GM12878 (cell line): ENCODE results near the gene SGIP1. TPM values are rescaled to one million over a fixed set of nuclear protein-coding genes. Genes with fewer than 3 reads are reported as not detected.

ENCODE experiments used
- ATAC-seq: fragments of 200-7000 bp; cut with Tn5 transposase; 3 replicates; pipeline ENCODE4 v1.9.1; 2020; ENCODE audit warnings: mild to moderate bottlenecking, moderate library complexity
- BruUV-seq: library from RNA; stranded (reverse); fragments of 400-500 nt; replicated peaks from 2 replicates; lab custom pipeline; 2021; lab: Mats Ljungman, UMichigan
- CTCF ChIA-PET: fragments of 300-600 bp; sonication (Branson Sonifier 250); formaldehyde crosslinking; extraction: SDS; loops from one replicate; lab custom pipeline; 2021; ENCODE audit warnings: inconsistent platforms; lab: Yijun Ruan, JAX
- POLR2A ChIA-PET: fragments of 350-600 bp; formaldehyde crosslinking; extraction: SDS; loops from one replicate; lab custom pipeline; 2021; ENCODE audit warnings: inconsistent platforms; lab: Charles Lee
- RAD21 ChIA-PET: fragments of 300-600 bp; sonication (Branson Sonifier 250); formaldehyde crosslinking; loops from one replicate; lab custom pipeline; 2023; ENCODE audit warnings: antibody characterized with exemption; ENCODE audit not compliant: unreplicated experiment; lab: Charles Lee
- SMC1A ChIA-PET: fragments of 300-600 bp; sonication (Branson Sonifier 250); formaldehyde crosslinking; loops from one replicate; lab custom pipeline; 2023; ENCODE audit not compliant: unreplicated experiment, uncharacterized antibody; lab: Charles Lee
- DNase-seq: peaks from one replicate; pipeline ENCODE4 v3.0.0-alpha.2; 2011; ENCODE audit warnings: low read depth, low spot score
- FAIRE-seq: peaks from 3 replicates; lab custom pipeline; 2011; peaks lifted over from hg19 to GRCh38; lab: Jason Lieb, UNC
- H2AFZ ChIP-seq: 2 replicates; pipeline ENCODE4 v1.6.0; 2011; ENCODE audit warnings: low read depth, low read length, control low read depth; ENCODE audit not compliant: control insufficient read depth
- H3K27ac ChIP-seq: 2 replicates; pipeline ENCODE4 v1.5.1; 2011; ENCODE audit warnings: control low read depth; ENCODE audit not compliant: control insufficient read depth, insufficient read depth
- H3K27me3 ChIP-seq, 2 experiments: replicated peaks in 1 of 2; 2 replicates each; pipeline versions ENCODE4 v1.6.0 to v1.6.1; 2011; ENCODE audit warnings: low read length in 1 of 2; ENCODE audit not compliant: control insufficient read depth in 2 of 2, insufficient read depth in 2 of 2
- H3K36me3 ChIP-seq, 2 experiments: 2 replicates each; pipeline ENCODE4 v1.5.1; 2011; ENCODE audit warnings: low read length in 1 of 2; ENCODE audit not compliant: control insufficient read depth in 2 of 2, insufficient read depth in 2 of 2
- H3K4me1 ChIP-seq: 2 replicates; pipeline ENCODE4 v1.6.1; 2011; ENCODE audit warnings: mild to moderate bottlenecking, low read length, moderate library complexity, mixed read lengths; ENCODE audit not compliant: control insufficient read depth, insufficient read depth
- H3K4me2 ChIP-seq: 2 replicates; pipeline ENCODE4 v1.6.0; 2011; ENCODE audit warnings: control low read depth; ENCODE audit not compliant: control insufficient read depth, insufficient read depth
- H3K4me3 ChIP-seq: fragments of 200-600 bp; sonication (generic); 2 replicates; pipeline ENCODE4 v1.5.1; 2016
- H3K79me2 ChIP-seq: 2 replicates; pipeline ENCODE4 v1.6.0; 2011; ENCODE audit warnings: low read length; ENCODE audit not compliant: control insufficient read depth, insufficient read depth
- H3K9ac ChIP-seq: 2 replicates; pipeline ENCODE4 v1.8.0; 2011; ENCODE audit warnings: low read length, control low read depth, mixed read lengths; ENCODE audit not compliant: control insufficient read depth, insufficient read depth
- H3K9me3 ChIP-seq: replicated peaks from 3 replicates; pipeline ENCODE4 v1.5.1; 2011; ENCODE audit warnings: mild to moderate bottlenecking, low read length; ENCODE audit not compliant: control insufficient read depth, insufficient read depth
- H4K20me1 ChIP-seq: 2 replicates; pipeline ENCODE4 v1.6.0; 2011; ENCODE audit not compliant: control insufficient read depth, insufficient read depth
- CBFB ChIP-seq: IDR thresholded peaks from 2 replicates; pipeline ENCODE4 v1.6.1; 2016; ENCODE audit warnings: antibody characterized with exemption, low read depth
- EP300 ChIP-seq, 2 experiments: fragments of 150-350 bp in 1 of 2; IDR thresholded peaks; 2 replicates each; pipeline ENCODE4 v1.6.1; 2011 to 2012; ENCODE audit warnings: low read depth in 2 of 2, low read length in 2 of 2, borderline replicate concordance in 1 of 2, improper control_type of control experiment in 1 of 2, inconsistent platforms in 1 of 2; ENCODE audit not compliant: control insufficient read depth in 1 of 2
- GABPA ChIP-seq: IDR thresholded peaks from 2 replicates; pipeline ENCODE4 v1.6.1; 2014; ENCODE audit warnings: antibody characterized with exemption, low read depth, mild to moderate bottlenecking, inconsistent platforms
- HDGF ChIP-seq: fragments of 450-650 bp; IDR thresholded peaks from 2 replicates; pipeline ENCODE4 v1.6.1; 2016; ENCODE audit warnings: antibody characterized with exemption
- IRF3 ChIP-seq: fragments of 450-650 bp; IDR thresholded peaks from 2 replicates; pipeline ENCODE4 v1.6.1; 2014; ENCODE audit warnings: mild to moderate bottlenecking
- KDM1A ChIP-seq: fragments of 200-600 bp; sonication (generic); IDR thresholded peaks from 2 replicates; pipeline ENCODE4 v1.6.1; 2016; ENCODE audit warnings: borderline replicate concordance
- NRF1 ChIP-seq: conservative IDR thresholded peaks from 2 replicates; pipeline ENCODE4 v1.6.1; 2011; ENCODE audit warnings: mild to moderate bottlenecking, low read depth, low read length, improper control_type of control experiment
- RUNX3 ChIP-seq: IDR thresholded peaks from 2 replicates; pipeline ENCODE4 v1.6.1; 2012; ENCODE audit warnings: low read length, inconsistent platforms
- SMARCA5 ChIP-seq: fragments of 450-650 bp; IDR thresholded peaks from 2 replicates; pipeline ENCODE4 v1.6.1; 2017; ENCODE audit warnings: mild to moderate bottlenecking
- SREBF1 ChIP-seq: IDR thresholded peaks from 2 replicates; pipeline ENCODE4 v1.6.1; 2012; ENCODE audit warnings: mild to moderate bottlenecking, low read length
- TCF12 ChIP-seq: IDR thresholded peaks from 2 replicates; pipeline ENCODE4 v1.6.1; 2011; ENCODE audit warnings: low read depth, mild to moderate bottlenecking, low read length
- YY1 ChIP-seq: IDR thresholded peaks from 2 replicates; pipeline ENCODE4 v1.6.1; 2011; ENCODE audit warnings: low read depth, mild to moderate bottlenecking, low read length
- ZBTB11 ChIP-seq: fragments of 450-650 bp; formaldehyde crosslinking; IDR thresholded peaks from 2 replicates; pipeline ENCODE4 v1.5.0; 2022; ENCODE audit warnings: mild to moderate bottlenecking, missing genetic modification characterization
- ZNF274 ChIP-seq: IDR thresholded peaks from one replicate; pipeline ENCODE4 v1.8.0; 2011; ENCODE audit not compliant: insufficient read length, insufficient read depth
- ZNF622 ChIP-seq: fragments of 450-650 bp; IDR thresholded peaks from 2 replicates; pipeline ENCODE4 v1.6.1; 2017; ENCODE audit warnings: mild to moderate bottlenecking, inconsistent platforms
- WGBS: methylation state at CpG from one replicate; pipeline ENCODE4 v1.1.6; 2016; ENCODE audit warnings: low lambda C conversion rate; ENCODE audit not compliant: insufficient replicate concordance, insufficient coverage; ENCODE audit errors: missing lambda C conversion rate; 5-methylcytosine and 5-hydroxymethylcytosine counted together
- in situ Hi-C: fragments of 300-500 bp; cut with MboI; formaldehyde crosslinking; loops from 9 replicates; pipeline ENCODE4 v1.14.3; 2018; ENCODE audit warnings: mixed read lengths
- intact Hi-C: fragments of 100-400 bp; cut with micrococcal nuclease; formaldehyde crosslinking; loops from one replicate; pipeline ENCODE4 v1.14.2; 2022; ENCODE audit not compliant: unreplicated experiment
- polyA plus RNA-seq, 11 experiments: library from polyadenylated mRNA; depleted of rRNA in 4 of 11; unstranded in 6 of 11; stranded (reverse) in 5 of 11; fragments of >200 nt; fragmentation: Nextera tagmentation in 4 of 11; fragmentation: Illumina TruSeq in 1 of 11; extraction: Ambion mirVana in 4 of 11; extraction: Trizol in 1 of 11; gene quantifications; 1 replicate in 1 of 11; 2 replicates in 10 of 11; pipeline versions ENCODE4 v1.2.1 to v1.2.3, GENCODE V29; 2011 to 2016; ENCODE audit warnings: inconsistent platforms in 2 of 11, missing spikeins in 2 of 11, low read depth in 1 of 11
- total RNA-seq, 4 experiments: library from RNA; depleted of rRNA in 3 of 4; stranded (reverse); fragments of >200 nt in 3 of 4; fragmentation: Illumina TruSeq in 1 of 4; extraction: Trizol in 1 of 4; gene quantifications; 2 replicates each; pipeline versions ENCODE4 v1.2.1 to v1.2.3, GENCODE V29; 2013 to 2021

The SGIP1 gene
- total and polyA plus RNA-seq, 10 of the 15 experiments (the other 5 are each of a cell fraction or from before 2014, with no cell fraction given), result 0.15 TPM; not detected in 9

GRCh38 chr1:66562561-66562960 is 28.6 kb downstream of the SGIP1 start (continued):
- TF ChIP-seq ZBTB11 (no peak), KDM1A (no peak), HDGF (no peak), ZNF274 (no peak)

- H3K27ac ChIP-seq, result no peak overlapping the region
- no peaks in the 10 kb centered on the region for H3K36me3 ChIP-seq
- ChIA-PET RAD21 (no interaction called here), POLR2A (no interaction called here), SMC1A (no interaction called here), CTCF (no interaction called here)
- intact Hi-C loops, result no loop called here
- H3K4me2 ChIP-seq, result no peak overlapping the region
- H3K27me3 ChIP-seq, result peaks cover 1 to 2% of the 10 kb centered on the region in 2 experiments; a peak in 2 of 4 replicates
- 17% methylated on average over 6 of the region's 6 CpGs for WGBS
- H3K79me2 ChIP-seq, result no peaks in the 10 kb centered on the region
- no peaks in the 10 kb centered on the region for H3K4me1 ChIP-seq
- no peak overlapping the region for H3K4me3 ChIP-seq
- BruUV-seq, result no TSS peak
- ATAC-seq, result no peak
- no peaks in the 10 kb centered on the region for H3K9me3 ChIP-seq
- no peak for FAIRE-seq
- H4K20me1 ChIP-seq, result no peaks in the 10 kb centered on the region
- no peak overlapping the region for H2AFZ ChIP-seq
- no peak for DNase-seq
- in situ Hi-C loops, result no loop called here
- no peak overlapping the region for H3K9ac ChIP-seq
- TF ChIP-seq YY1 (no peak), GABPA (no peak), SMARCA5 (no peak), NRF1 (no peak), EP300 (IDR thresholded peaks at IDR 0.05; ENCODE audit: borderline replicate concordance in 1 of 2, control insufficient read depth in 1 of 2, low read depth in 2 of 2, low read length in 2 of 2) (no peak), SREBF1 (no peak), RUNX3 (no peak), ZNF622 (no peak), IRF3 (no peak), TCF12 (no peak), CBFB (no peak)
Measured at GRCh38 chr1:66563094-66563800, 29.3 kb downstream of the SGIP1 start.
